K562 (cell line): ENCODE measurements around the gene CD38. TPM values are rescaled to one million over a fixed set of nuclear protein-coding genes. Genes with fewer than 3 reads are reported as not detected.

ENCODE experiments used
- ATAC-seq: fragments of 200-7000 bp; cut with Tn5 transposase; 3 replicates; pipeline ENCODE4 v1.9.1; 2020; ENCODE audit warnings: moderate library complexity
- BruUV-seq: library from RNA; stranded (reverse); fragments of 400-500 nt; replicated peaks from 2 replicates; lab custom pipeline; 2021; lab: Mats Ljungman, UMichigan
- CTCF ChIA-PET: fragments of 300-600 bp; formaldehyde crosslinking; extraction: SDS; loops from one replicate; lab custom pipeline; 2021; ENCODE audit warnings: low intra/inter-chr PET ratio; lab: Yijun Ruan, JAX
- POLR2A ChIA-PET: fragments of 300-600, 350-650 bp; sonication (Branson Sonifier 250); formaldehyde crosslinking; extraction: SDS; loops from one replicate; lab custom pipeline; 2021; ENCODE audit warnings: antibody characterized with exemption, inconsistent platforms; lab: Yijun Ruan, JAX
- DNase-seq, 4 experiments: peaks; one replicate each; pipeline versions ENCODE4 v3.0.0 to v3.0.0-alpha.2; 2011 to 2018; ENCODE audit warnings: low spot score in 3 of 4, mixed read lengths in 3 of 4; ENCODE audit errors: extremely low read depth in 1 of 4
- FAIRE-seq: peaks from 2 replicates; lab custom pipeline; 2011; peaks lifted over from hg19 to GRCh38; lab: Jason Lieb, UNC
- H2AFZ ChIP-seq: 2 replicates; pipeline ENCODE4 v1.6.0; 2011; ENCODE audit warnings: low read depth, low read length, control low read depth, inconsistent platforms
- H3K27ac ChIP-seq: fragments of 200-600 bp; 3 replicates; pipeline ENCODE4 v1.8.0; 2011; ENCODE audit warnings: low read depth, mild to moderate bottlenecking, control low read depth, inconsistent platforms, low read length, moderate library complexity, mixed read lengths; ENCODE audit errors: extremely low read depth
- H3K27me3 ChIP-seq, 2 experiments: fragments of 300-600 bp in 1 of 2; 2 replicates in 1 of 2; 3 replicates in 1 of 2; pipeline versions ENCODE4 v1.6.0 to v1.8.0; 2011; ENCODE audit warnings: inconsistent platforms in 2 of 2, low read length in 2 of 2, mild to moderate bottlenecking in 1 of 2, mixed read lengths in 1 of 2, moderate library complexity in 1 of 2; ENCODE audit not compliant: control insufficient read depth in 2 of 2, insufficient read depth in 2 of 2
- H3K36me3 ChIP-seq: fragments of 300-600 bp; 3 replicates; pipeline ENCODE4 v1.8.0; 2011; ENCODE audit warnings: mild to moderate bottlenecking, low read length, inconsistent platforms; ENCODE audit not compliant: control insufficient read depth, insufficient read depth
- H3K4me1 ChIP-seq, 2 experiments: fragments of 200-600 bp in 1 of 2; replicated peaks in 1 of 2; 2 replicates in 1 of 2; 3 replicates in 1 of 2; pipeline versions ENCODE4 v1.5.1 to v1.8.0; 2011; ENCODE audit warnings: inconsistent platforms in 2 of 2, low read length in 2 of 2, mild to moderate bottlenecking in 1 of 2, mixed read lengths in 1 of 2, moderate library complexity in 1 of 2; ENCODE audit not compliant: control insufficient read depth in 2 of 2, insufficient read depth in 2 of 2
- H3K4me2 ChIP-seq: 2 replicates; pipeline ENCODE4 v1.6.1; 2011; ENCODE audit warnings: low read length, control low read depth, inconsistent platforms, mixed read lengths; ENCODE audit not compliant: insufficient read depth
- H3K4me3 ChIP-seq: fragments of 200-600 bp; sonication (generic), shearing (Covaris generic); 2 replicates; pipeline ENCODE4 v1.5.1; 2016; ENCODE audit warnings: control low read depth, inconsistent platforms
- H3K79me2 ChIP-seq: fragments of 200-600 bp; 3 replicates; pipeline ENCODE4 v1.8.0; 2011; ENCODE audit warnings: low read length, inconsistent platforms; ENCODE audit not compliant: control insufficient read depth, insufficient read depth
- H3K9ac ChIP-seq, 2 experiments: 2 replicates each; pipeline versions ENCODE4 v1.6.0 to v1.6.1; 2011; ENCODE audit warnings: low read depth in 2 of 2, low read length in 2 of 2, control low read depth in 1 of 2, inconsistent platforms in 1 of 2, mild to moderate bottlenecking in 1 of 2, mixed read lengths in 1 of 2; ENCODE audit not compliant: insufficient read depth in 1 of 2
- H3K9me1 ChIP-seq: one replicate; pipeline ENCODE4 v1.6.0; 2011; ENCODE audit warnings: inconsistent platforms, mild to moderate bottlenecking, low read length, moderate library complexity; ENCODE audit not compliant: control insufficient read depth, insufficient read depth
- H3K9me3 ChIP-seq: replicated peaks from 2 replicates; pipeline ENCODE4 v1.5.1; 2011; ENCODE audit warnings: low read depth, low read length, inconsistent platforms; ENCODE audit not compliant: control insufficient read depth, insufficient read depth
- H4K20me1 ChIP-seq: replicated peaks from 2 replicates; pipeline ENCODE4 v1.6.1; 2011; ENCODE audit warnings: low read length, inconsistent platforms, mixed read lengths; ENCODE audit not compliant: control insufficient read depth, insufficient read depth
- ATF6 ChIP-seq: sonication (generic); formaldehyde crosslinking; IDR thresholded peaks from 2 replicates; pipeline ENCODE4 v1.4.0; 2020; ENCODE audit warnings: mild to moderate bottlenecking, missing genetic modification reagents
- RFX5 ChIP-seq: IDR thresholded peaks from 2 replicates; pipeline ENCODE4 v1.6.1; 2011; ENCODE audit warnings: low read depth, mild to moderate bottlenecking, improper control_type of control experiment, low read length
- SMAD2 ChIP-seq: fragments of 150-350 bp; IDR thresholded peaks from 2 replicates; pipeline ENCODE4 v1.6.1; 2014; ENCODE audit warnings: low read depth, mild to moderate bottlenecking, low read length
- ZC3H4 ChIP-seq: sonication (generic); formaldehyde crosslinking; IDR thresholded peaks from 2 replicates; pipeline ENCODE4 v1.9.0; 2021; ENCODE audit warnings: missing genetic modification reagents, borderline replicate concordance
- WGBS: fragments of 100-300 bp; shearing (Covaris generic); methylation state at CpG from one replicate; pipeline ENCODE4 v1.1.6; 2016; ENCODE audit warnings: low coverage, mixed read lengths; ENCODE audit not compliant: insufficient coverage; ENCODE audit errors: missing lambda C conversion rate; 5-methylcytosine and 5-hydroxymethylcytosine counted together
- in situ Hi-C: fragments of 300-500 bp; cut with MboI; formaldehyde crosslinking; loops from 4 replicates; pipeline ENCODE4 v1.15.0; 2018; ENCODE audit warnings: inconsistent platforms, mixed read lengths
- intact Hi-C: fragments of 100-400 bp; cut with micrococcal nuclease; formaldehyde crosslinking; loops from 2 replicates; pipeline ENCODE4 v1.14.2; 2022
- polyA plus RNA-seq, 8 experiments: library from polyadenylated mRNA; depleted of rRNA in 4 of 8; stranded (reverse) in 5 of 8; unstranded in 3 of 8; fragments of >200 nt; fragmentation: Nextera tagmentation in 2 of 8; fragmentation: Illumina TruSeq in 1 of 8; extraction: Ambion mirVana in 2 of 8; extraction: Trizol in 1 of 8; gene quantifications; 2 replicates each; pipeline versions ENCODE4 v1.2.1 to v1.2.3, GENCODE V29; 2011 to 2014; ENCODE audit warnings: inconsistent platforms in 1 of 8, missing spikeins in 1 of 8
- total RNA-seq, 7 experiments: library from RNA; depleted of rRNA in 6 of 7; stranded (reverse); fragments of >200 nt in 6 of 7; fragmentation: Illumina TruSeq in 2 of 7; extraction: Trizol in 2 of 7; gene quantifications; 2 replicates each; pipeline versions ENCODE4 v1.2.1 to v1.2.3, GENCODE V29; 2011 to 2021; ENCODE audit warnings: low replicate concordance in 1 of 7

CD38 gene
- total and polyA plus RNA-seq, 9 of the 15 experiments (the other 6 are each of a cell fraction or from before 2014, with no cell fraction given): 0.04 to 0.06 (median 0.04) TPM; not detected in 5

- intact Hi-C loops: no loop called here
- BruUV-seq: no TSS peak
- no peaks in the 10 kb centered on the region for H3K9me3 ChIP-seq
- no peak overlapping the region for H3K27ac ChIP-seq
- TF ChIP-seq RFX5 (no peak), ATF6 (CRISPR knock-in tag) (no peak)
- no peak for DNase-seq
- H3K9me1 ChIP-seq: no peaks in the 10 kb centered on the region
- WGBS: 2% methylated on average over 5 of the region's 5 CpGs
- no peak for ATAC-seq
- CTCF ChIA-PET: no interaction called here
- POLR2A ChIA-PET: no interaction called here
- no peak overlapping the region for H3K9ac ChIP-seq
- H3K79me2 ChIP-seq: no peaks in the 10 kb centered on the region
- H3K4me3 ChIP-seq: no peak overlapping the region
- no peaks in the 10 kb centered on the region for H4K20me1 ChIP-seq
- no peaks in the 10 kb centered on the region for H3K4me1 ChIP-seq
- H3K27me3 ChIP-seq: peaks cover 3 to 19% of the 10 kb centered on the region in 2 experiments; a peak in 2 of 5 replicates
- no peak overlapping the region for H2AFZ ChIP-seq
- FAIRE-seq: no peak
- no peak overlapping the region for H3K4me2 ChIP-seq
- H3K36me3 ChIP-seq: no peaks in the 10 kb centered on the region
- in situ Hi-C loops: no loop called here
These were observed 7.0 kb downstream of the CD38 start for GRCh38 chr4:15784959-15785634.

DNA sequence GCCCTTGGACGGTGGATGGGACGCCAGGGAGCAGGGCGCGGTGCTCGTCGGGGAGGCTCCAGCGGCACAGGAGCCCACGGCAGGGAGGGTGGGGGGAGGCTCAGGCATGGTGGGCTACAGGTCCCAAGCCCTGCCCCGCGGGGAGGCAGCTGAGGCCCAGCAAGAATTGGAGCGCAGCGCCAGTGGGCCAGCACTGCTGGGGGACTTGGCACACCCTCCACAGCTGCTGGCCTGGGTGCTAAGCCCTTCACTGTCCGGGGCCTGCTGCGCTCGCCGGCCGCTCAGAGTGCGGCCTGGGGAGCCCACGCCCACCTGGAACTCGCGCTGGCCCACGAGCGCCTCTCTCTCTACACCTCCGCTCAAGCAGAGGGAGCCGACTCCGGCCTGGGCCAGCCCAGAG is 8.6 kb downstream of the CD38 start:
- no peak for DNase-seq
- BruUV-seq: no TSS peak
- POLR2A ChIA-PET: no interaction called here

More for the DNA sequence above, 8.6 kb downstream of the CD38 start:
- CTCF ChIA-PET: no interaction called here
- Histone ChIP-seq H4K20me1 (no peaks in the 10 kb centered on the region), H2AFZ (no peak overlapping the region), H3K36me3 (no peaks in the 10 kb centered on the region), H3K9ac (no peak overlapping the region), H3K4me2 (no peak overlapping the region), H3K79me2 (no peaks in the 10 kb centered on the region), H3K9me3 (no peaks in the 10 kb centered on the region), H3K4me3 (no peak overlapping the region), H3K4me1 (no peaks in the 10 kb centered on the region), H3K9me1 (no peaks in the 10 kb centered on the region), H3K27me3 (peaks cover 3 to 19% of the 10 kb centered on the region in 2 experiments; a peak in 2 of 5 replicates), H3K27ac (no peak overlapping the region)
- 19% methylated on average over 15 of the region's 26 CpGs for WGBS
- FAIRE-seq (no peak), ATAC-seq (no peak)
- TF ChIP-seq SMAD2 (no peak), ZC3H4 (CRISPR knock-in tag) (no peak)
- intact Hi-C loops (no loop called here), in situ Hi-C loops (no loop called here)
